SK-N-SH treated with all-trans-retinoic acid at 6 μM for 48 hours (cell line): ENCODE measurements around the gene KLHL29.

Source experiments
- ATAC-seq: fragments of 200-7000 bp; cut with Tn5 transposase; 3 replicates; pipeline ENCODE4 v1.9.1; 2020; ENCODE audit warnings: mild to moderate bottlenecking, moderate library complexity
- ARNTL ChIP-seq: fragments of 450-650 bp; formaldehyde crosslinking; IDR thresholded peaks from 2 replicates; pipeline ENCODE4 v1.5.0; 2020; ENCODE audit warnings: low read depth, mild to moderate bottlenecking, moderate library complexity, borderline replicate concordance
- BACH2 ChIP-seq: fragments of 250-450 bp; sonication (Bioruptor Pico); IDR thresholded peaks from 2 replicates; pipeline ENCODE4 v1.9.0; 2021; ENCODE audit warnings: mild to moderate bottlenecking, borderline replicate concordance
- CREB5 ChIP-seq: fragments of 250-450 bp; sonication (Bioruptor Pico); IDR thresholded peaks from 2 replicates; pipeline ENCODE4 v1.5.1; 2020; ENCODE audit warnings: low read depth, mild to moderate bottlenecking, moderate library complexity
- CSDC2 ChIP-seq: fragments of 250-450 bp; sonication (Bioruptor Pico); IDR thresholded peaks from 2 replicates; pipeline ENCODE4 v1.5.0; 2020; ENCODE audit warnings: mild to moderate bottlenecking, moderate library complexity
- CSRNP3 ChIP-seq: fragments of 250-450 bp; sonication (Bioruptor Pico); IDR thresholded peaks from 2 replicates; pipeline ENCODE4 v1.5.1; 2021; ENCODE audit warnings: mild to moderate bottlenecking, moderate library complexity
- ESRRG ChIP-seq: fragments of 250-450 bp; sonication (Bioruptor Pico); IDR thresholded peaks from 2 replicates; pipeline ENCODE4 v1.6.1; 2021; ENCODE audit warnings: mild to moderate bottlenecking
- GLIS3 ChIP-seq: fragments of 250-450 bp; sonication (Bioruptor Pico); IDR thresholded peaks from 2 replicates; pipeline ENCODE4 v1.5.0; 2020; ENCODE audit warnings: mild to moderate bottlenecking, moderate library complexity
- ISL1 ChIP-seq: fragments of 250-450 bp; sonication (Bioruptor Pico); IDR thresholded peaks from 2 replicates; pipeline ENCODE4 v2.1.2; 2022; ENCODE audit warnings: mild to moderate bottlenecking, moderate library complexity
- OSR1 ChIP-seq: fragments of 250-450 bp; sonication (Bioruptor Pico); IDR thresholded peaks from 2 replicates; pipeline ENCODE4 v1.8.0; 2022; ENCODE audit warnings: moderate library complexity, mild to moderate bottlenecking, inconsistent platforms
- PATZ1 ChIP-seq: fragments of 250-450 bp; sonication (Bioruptor Pico); IDR thresholded peaks from 2 replicates; pipeline ENCODE4 v1.8.0; 2020; ENCODE audit warnings: mild to moderate bottlenecking, moderate library complexity, borderline replicate concordance
- POU6F1 ChIP-seq: fragments of 250-450 bp; sonication (Bioruptor Pico); IDR thresholded peaks from 2 replicates; pipeline ENCODE4 v1.8.0; 2021; ENCODE audit warnings: low read depth, mild to moderate bottlenecking, moderate library complexity, borderline replicate concordance
- PPARA ChIP-seq: fragments of 250-450 bp; sonication (Bioruptor Pico); IDR thresholded peaks from 2 replicates; pipeline ENCODE4 v1.5.0; 2020; ENCODE audit warnings: mild to moderate bottlenecking, borderline replicate concordance
- RARB ChIP-seq: fragments of 250-450 bp; sonication (Bioruptor Pico); IDR thresholded peaks from 2 replicates; pipeline ENCODE4 v1.8.0; 2021; ENCODE audit warnings: mild to moderate bottlenecking, moderate library complexity
- SNAI2 ChIP-seq: fragments of 250-450 bp; sonication (Bioruptor Pico); IDR thresholded peaks from 2 replicates; pipeline ENCODE4 v1.5.0; 2020; ENCODE audit warnings: mild to moderate bottlenecking, moderate library complexity
- TCF4 ChIP-seq: fragments of 250-450 bp; sonication (Bioruptor Pico); IDR thresholded peaks from 2 replicates; pipeline ENCODE4 v1.8.0; 2021; ENCODE audit warnings: mild to moderate bottlenecking, moderate library complexity, borderline replicate concordance
- TOX ChIP-seq: fragments of 250-450 bp; sonication (Bioruptor Pico); IDR thresholded peaks from 2 replicates; pipeline ENCODE4 v1.8.0; 2021; ENCODE audit warnings: mild to moderate bottlenecking, moderate library complexity, borderline replicate concordance
- ZC3H10 ChIP-seq: fragments of 250-450 bp; sonication (Bioruptor Pico); IDR thresholded peaks from 2 replicates; pipeline ENCODE4 v1.5.1; 2021; ENCODE audit warnings: mild to moderate bottlenecking, moderate library complexity
- ZFP3 ChIP-seq: fragments of 250-450 bp; sonication (Bioruptor Pico); IDR thresholded peaks from 2 replicates; pipeline ENCODE4 v1.5.0; 2020; ENCODE audit warnings: mild to moderate bottlenecking, moderate library complexity
- ZFP30 ChIP-seq: fragments of 450-650 bp; formaldehyde crosslinking; IDR thresholded peaks from 2 replicates; pipeline ENCODE4 v1.5.0; 2022; ENCODE audit warnings: mild to moderate bottlenecking, moderate library complexity
- ZNF565 ChIP-seq: fragments of 450-650 bp; formaldehyde crosslinking; conservative IDR thresholded peaks from 2 replicates; pipeline ENCODE4 v1.5.0; 2020; ENCODE audit warnings: low read depth, mild to moderate bottlenecking, moderate library complexity
- ZNF70 ChIP-seq: fragments of 450-650 bp; formaldehyde crosslinking; IDR thresholded peaks from 2 replicates; pipeline ENCODE4 v1.5.0; 2020; ENCODE audit warnings: mild to moderate bottlenecking, moderate library complexity
- ZNF8 ChIP-seq: fragments of 450-650 bp; formaldehyde crosslinking; IDR thresholded peaks from 2 replicates; pipeline ENCODE4 v1.5.0; 2020; ENCODE audit warnings: mild to moderate bottlenecking, moderate library complexity

Gene KLHL29

GRCh38 chr2:23468474-23469141 lies 83.6 kb downstream of the KLHL29 start:
- TF ChIP-seq RARB (no peak), PPARA (CRISPR knock-in tag) (no peak), ZNF70 (no peak), CREB5 (no peak), GLIS3 (CRISPR knock-in tag) (no peak), ESRRG (CRISPR knock-in tag) (no peak), POU6F1 (CRISPR knock-in tag) (no peak), BACH2 (no peak), TOX (CRISPR knock-in tag) (no peak), SNAI2 (CRISPR knock-in tag) (no peak), CSRNP3 (CRISPR knock-in tag) (no peak), CSDC2 (no peak), ZC3H10 (CRISPR knock-in tag) (no peak), ZNF565 (CRISPR knock-in tag) (no peak), ZFP30 (CRISPR knock-in tag) (no peak), ARNTL (CRISPR knock-in tag) (no peak), ZFP3 (CRISPR knock-in tag) (no peak), OSR1 (CRISPR knock-in tag) (no peak), ISL1 (CRISPR knock-in tag) (no peak), PATZ1 (CRISPR knock-in tag) (no peak)
- ATAC-seq, result no peak

GRCh38 chr2:23469142-23469540 lies 84.2 kb downstream of the KLHL29 start:
- no peak for ATAC-seq
- TF ChIP-seq ZNF8 (CRISPR knock-in tag), result no peak
- TF ChIP-seq PPARA (CRISPR knock-in tag), result no peak
- TF ChIP-seq ESRRG (CRISPR knock-in tag), result no peak
- no peak for TF ChIP-seq CREB5
- TF ChIP-seq GLIS3 (CRISPR knock-in tag), result no peak
- TF ChIP-seq RARB, result no peak
- no peak for TF ChIP-seq ARNTL (CRISPR knock-in tag)
- no peak for TF ChIP-seq CSDC2
- TF ChIP-seq PATZ1 (CRISPR knock-in tag), result no peak
- no peak for TF ChIP-seq POU6F1 (CRISPR knock-in tag)
- no peak for TF ChIP-seq SNAI2 (CRISPR knock-in tag)
- no peak for TF ChIP-seq CSRNP3 (CRISPR knock-in tag)
- TF ChIP-seq TOX (CRISPR knock-in tag), result no peak
- TF ChIP-seq TCF4 (CRISPR knock-in tag), result no peak
- no peak for TF ChIP-seq ZC3H10 (CRISPR knock-in tag)
